OCI-LY1 (cell line): ENCODE measurements around the gene KIAA0232.

Experiments used
- CTCF ChIP-seq: fragments of 200-600 bp; sonication (generic), shearing (Covaris generic); IDR thresholded peaks from 2 replicates; pipeline ENCODE4 v1.5.1; 2017; ENCODE audit warnings: mild to moderate bottlenecking, antibody characterized with exemption, low read length, moderate library complexity, mixed read lengths
- EZH2 ChIP-seq: fragments of 200-600 bp; sonication (generic), shearing (Covaris generic); IDR thresholded peaks from 2 replicates; pipeline ENCODE4 v1.8.0; 2017; ENCODE audit warnings: borderline replicate concordance, mixed run types, mild to moderate bottlenecking, antibody characterized with exemption, low read length, moderate library complexity, mixed read lengths

- TF ChIP-seq EZH2 (no peak), CTCF (no peak)
Observed at GRCh38 chr4:6771229-6771671, 11.3 kb upstream of the KIAA0232 start.
